Activated T-helper 1 cell treated with anti-CD3 and anti-CD28 coated beads, Interleukin-12 subunit alpha, Interleukin-12 subunit beta, Interleukin-2, Interleukin-4 antibody, amounts not matched to agents 30 ng/mL and 10 ng/mL and 1 ng/mL, durations not matched to agents 14 hours and 24 hours and 36 hours (primary cell): ENCODE data around the gene ACTL7A. TPM values are rescaled to one million over a fixed set of nuclear protein-coding genes. Genes with fewer than 3 reads are reported as not detected.

ENCODE experiments used
- DNase-seq: peaks from one replicate; pipeline ENCODE4 v3.0.0; 2021; ENCODE audit warnings: low spot score
- H3K27ac Mint-ChIP-seq: one replicate; pipeline ENCODE4 v1.8.0; 2021; ENCODE audit warnings: mild to moderate bottlenecking, mixed read lengths
- H3K27me3 Mint-ChIP-seq: one replicate; pipeline ENCODE4 v1.8.0; 2022; ENCODE audit warnings: mild to moderate bottlenecking, moderate library complexity, mixed read lengths; ENCODE audit not compliant: insufficient read depth
- H3K36me3 Mint-ChIP-seq: one replicate; pipeline ENCODE4 v1.8.0; 2021; ENCODE audit warnings: low read depth, mixed read lengths
- H3K4me1 Mint-ChIP-seq: one replicate; pipeline ENCODE4 v1.8.0; 2021; ENCODE audit warnings: low read depth, mixed read lengths
- H3K4me3 Mint-ChIP-seq: one replicate; pipeline ENCODE4 v1.8.0; 2021; ENCODE audit warnings: mild to moderate bottlenecking, moderate library complexity, mixed read lengths
- H3K9me3 Mint-ChIP-seq: one replicate; pipeline ENCODE4 v1.8.0; 2021; ENCODE audit warnings: mixed read lengths
- intact Hi-C: fragments of 100-400 bp; cut with micrococcal nuclease; formaldehyde crosslinking; loops from one replicate; pipeline ENCODE4 v1.15.1; 2024
- total RNA-seq: library from RNA; stranded (reverse); gene quantifications from 2 replicates; pipeline ENCODE4 v1.2.3, GENCODE V29; 2022

Gene ACTL7A
- total RNA-seq, 1 donor from 2014 or later, result not detected

GRCh38 chr9:108867116-108867515 is 5.0 kb downstream of the ACTL7A start:
- no peaks in the 10 kb centered on the region for H3K4me1 Mint-ChIP-seq
- intact Hi-C loops, result no loop called here
- no peak for DNase-seq
- peaks cover 34% of the 10 kb centered on the region for H3K36me3 Mint-ChIP-seq
- no peaks in the 10 kb centered on the region for H3K27me3 Mint-ChIP-seq
- H3K4me3 Mint-ChIP-seq, result no peak overlapping the region
- H3K27ac Mint-ChIP-seq, result no peak overlapping the region
- H3K9me3 Mint-ChIP-seq, result peaks cover 5% of the 10 kb centered on the region

DNA sequence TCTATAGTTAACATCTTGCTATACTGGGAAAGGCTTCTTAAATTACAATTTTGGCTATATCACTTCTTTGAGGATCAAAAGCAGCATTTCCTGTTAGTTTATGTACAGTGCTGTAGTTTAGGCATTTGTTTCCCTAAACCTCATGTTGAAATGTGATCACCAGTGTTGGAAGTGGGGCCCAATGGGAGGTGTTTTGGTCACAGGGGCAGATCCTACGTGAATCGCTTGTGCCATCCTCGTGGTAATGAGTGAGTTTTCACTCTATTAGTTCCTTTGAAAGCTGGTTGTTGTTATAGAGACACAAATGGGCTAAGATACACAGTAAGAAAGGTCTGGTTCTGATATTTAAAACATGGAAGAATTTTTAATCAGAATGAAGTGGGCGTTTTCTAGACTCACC is 5.8 kb downstream of the ACTL7A start:
- Mint-ChIP-seq H3K27ac (no peak overlapping the region), H3K36me3 (peaks cover 34% of the 10 kb centered on the region)
- intact Hi-C loops, result no loop called here

GRCh38 chr9:108869092-108869725 is 7.1 kb downstream of the ACTL7A start:
- intact Hi-C loops, result no loop called here
- H3K36me3 Mint-ChIP-seq, result peaks cover 37% of the 10 kb centered on the region
- no peak for DNase-seq
- peaks cover 5% of the 10 kb centered on the region for H3K9me3 Mint-ChIP-seq
- no peaks in the 10 kb centered on the region for H3K4me1 Mint-ChIP-seq
- H3K4me3 Mint-ChIP-seq, result no peak overlapping the region
- no peaks in the 10 kb centered on the region for H3K27me3 Mint-ChIP-seq
- H3K27ac Mint-ChIP-seq, result no peak overlapping the region

More for the DNA sequence above, 5.8 kb downstream of the ACTL7A start:
- Mint-ChIP-seq H3K4me1 (no peaks in the 10 kb centered on the region), H3K27me3 (no peaks in the 10 kb centered on the region), H3K9me3 (peaks cover 5% of the 10 kb centered on the region), H3K4me3 (no peak overlapping the region)
- DNase-seq, result no peak

- Mint-ChIP-seq H3K4me3 (no peak overlapping the region), H3K36me3 (peaks cover 56% of the 10 kb centered on the region), H3K27me3 (no peaks in the 10 kb centered on the region), H3K27ac (no peak overlapping the region), H3K9me3 (peaks cover 5% of the 10 kb centered on the region), H3K4me1 (peaks cover 6% of the 10 kb centered on the region)
- intact Hi-C loops, result no loop called here
- DNase-seq, result no peak
Observed at GRCh38 chr9:108874058-108874788, 12.2 kb downstream of the ACTL7A start.

GRCh38 chr9:108876425-108876824 is 14.4 kb downstream of the ACTL7A start:
- H3K4me1 Mint-ChIP-seq, result peaks cover 6% of the 10 kb centered on the region
- no peak overlapping the region for H3K27ac Mint-ChIP-seq

DNA sequence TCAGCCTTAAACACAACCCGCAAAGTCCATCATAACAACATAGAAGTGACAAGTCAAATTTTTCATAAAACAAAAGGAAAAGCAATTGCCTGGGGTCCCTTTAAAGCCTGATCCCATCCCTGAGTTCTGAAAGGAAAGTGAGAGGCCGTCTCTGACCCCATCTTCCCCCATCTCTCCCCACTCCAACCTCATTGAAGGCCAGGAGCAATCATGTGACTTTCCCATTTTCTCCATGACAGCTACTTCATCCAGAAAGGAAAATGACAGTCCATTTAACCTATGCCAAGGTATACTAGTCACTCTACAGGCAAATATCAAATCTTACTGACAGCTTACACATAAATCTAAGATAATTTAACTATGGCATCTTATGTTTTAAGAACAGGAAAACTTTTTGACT is 15.5 kb downstream of the ACTL7A start:
- Mint-ChIP-seq H3K9me3 (no peaks in the 10 kb centered on the region), H3K27ac (no peak overlapping the region), H3K4me1 (peaks cover 6% of the 10 kb centered on the region), H3K27me3 (no peaks in the 10 kb centered on the region), H3K36me3 (peaks cover 57% of the 10 kb centered on the region), H3K4me3 (no peak overlapping the region)
- intact Hi-C loops, result no loop called here
- no peak for DNase-seq

More at GRCh38 chr9:108876425-108876824, 14.4 kb downstream of the ACTL7A start:
- Mint-ChIP-seq H3K9me3 (peaks cover 5% of the 10 kb centered on the region), H3K4me3 (no peak overlapping the region), H3K36me3 (peaks cover 58% of the 10 kb centered on the region), H3K27me3 (no peaks in the 10 kb centered on the region)
- intact Hi-C loops, result no loop called here
- no peak for DNase-seq

- peaks cover 51% of the 10 kb centered on the region for H3K36me3 Mint-ChIP-seq
- H3K4me3 Mint-ChIP-seq, result no peak overlapping the region
- no peak overlapping the region for H3K27ac Mint-ChIP-seq
- H3K4me1 Mint-ChIP-seq, result peaks cover 8% of the 10 kb centered on the region
- H3K27me3 Mint-ChIP-seq, result no peaks in the 10 kb centered on the region
- intact Hi-C loops, result no loop called here
- H3K9me3 Mint-ChIP-seq, result no peaks in the 10 kb centered on the region
- DNase-seq, result no peak
Observed at GRCh38 chr9:108880738-108881316, 18.8 kb downstream of the ACTL7A start.

DNA sequence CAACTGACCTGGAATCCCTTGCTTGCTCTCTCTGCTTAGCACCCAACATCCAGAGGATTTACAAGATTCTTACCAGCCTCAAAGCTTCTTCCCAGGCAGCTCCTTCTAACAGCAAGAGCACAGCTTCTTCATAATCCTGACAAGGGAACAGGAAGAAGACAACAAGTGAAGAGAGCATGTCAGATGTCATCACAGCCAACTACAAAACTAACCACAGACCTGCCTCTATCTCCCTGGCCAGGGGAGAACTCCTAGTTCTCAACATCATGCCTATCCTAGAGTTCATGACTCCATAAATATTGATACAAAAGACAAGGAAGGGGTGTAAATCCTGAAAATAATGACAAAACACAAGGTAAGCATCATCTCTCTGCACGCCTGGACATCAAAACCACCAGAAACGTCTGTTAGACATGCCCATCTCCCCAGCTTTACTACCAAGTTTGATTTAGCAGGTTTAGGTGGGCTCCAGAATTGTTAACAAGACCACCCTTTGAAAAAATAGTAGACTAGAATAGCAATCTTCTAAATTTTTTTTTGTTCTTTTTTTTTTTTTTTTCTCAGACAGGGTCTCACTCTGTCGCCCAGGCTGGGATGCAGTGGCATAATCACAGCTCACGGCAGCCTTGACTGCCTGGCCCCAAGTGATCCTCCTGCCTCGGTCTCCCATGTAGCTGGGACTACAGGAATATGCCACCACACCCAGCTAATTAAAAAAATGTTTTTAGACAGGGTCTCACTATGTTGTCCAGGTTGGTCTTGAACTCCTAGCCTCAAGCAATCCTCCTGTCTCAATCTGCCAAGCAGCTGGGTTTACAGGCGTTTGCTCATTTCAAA is 20.2 kb downstream of the ACTL7A start:
- no peak for DNase-seq
- Mint-ChIP-seq H3K9me3 (no peaks in the 10 kb centered on the region), H3K36me3 (peaks cover 49% of the 10 kb centered on the region), H3K27ac (no peak overlapping the region), H3K4me1 (peaks cover 16% of the 10 kb centered on the region), H3K27me3 (no peaks in the 10 kb centered on the region), H3K4me3 (no peak overlapping the region)
- intact Hi-C loops, result no loop called here

DNA sequence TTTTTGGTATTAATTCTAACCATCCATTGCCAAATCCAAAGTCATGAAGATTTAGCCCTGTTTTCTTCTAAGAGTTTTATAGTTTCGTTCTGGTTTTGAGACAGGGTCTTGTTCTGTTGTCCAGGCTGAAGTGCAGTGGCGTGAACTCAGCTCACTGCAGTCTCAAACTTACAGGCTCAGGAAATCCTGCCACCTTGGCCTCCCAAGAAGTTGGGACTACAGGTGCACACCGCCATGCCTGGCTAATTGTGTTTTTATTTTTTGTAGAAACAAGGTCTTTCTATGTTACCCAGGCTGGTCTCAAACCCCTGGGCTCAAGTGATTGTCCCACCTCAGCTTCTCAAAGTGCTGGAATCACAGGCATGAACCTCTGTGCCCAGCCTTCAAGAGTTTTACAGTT is 21.0 kb downstream of the ACTL7A start:
- H3K4me3 Mint-ChIP-seq, result no peak overlapping the region
- DNase-seq, result no peak
- peaks cover 44% of the 10 kb centered on the region for H3K36me3 Mint-ChIP-seq
- no peaks in the 10 kb centered on the region for H3K9me3 Mint-ChIP-seq
- H3K4me1 Mint-ChIP-seq, result peaks cover 16% of the 10 kb centered on the region
- intact Hi-C loops, result no loop called here
- no peaks in the 10 kb centered on the region for H3K27me3 Mint-ChIP-seq
- no peak overlapping the region for H3K27ac Mint-ChIP-seq

DNA sequence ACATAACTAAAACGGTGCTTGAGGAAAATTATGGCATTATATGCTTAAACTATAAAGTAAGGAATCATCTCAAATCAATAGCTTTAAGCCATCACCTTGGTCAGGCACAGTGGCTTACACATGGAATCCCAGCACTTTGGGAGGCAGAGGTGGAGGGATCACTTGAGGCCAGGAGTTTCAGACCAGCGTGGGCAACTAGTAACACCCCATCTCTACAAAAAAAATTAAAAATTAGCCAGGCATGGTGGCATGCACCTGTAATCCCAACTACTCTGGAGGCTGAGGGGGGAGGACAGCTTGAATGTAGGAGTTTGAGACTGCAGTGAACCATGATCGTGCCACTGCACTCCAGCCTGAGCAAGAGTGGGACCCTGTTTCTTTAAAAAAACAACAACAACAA is 22.6 kb downstream of the ACTL7A start:
- Mint-ChIP-seq H3K4me3 (no peak overlapping the region), H3K4me1 (peaks cover 16% of the 10 kb centered on the region), H3K36me3 (peaks cover 40% of the 10 kb centered on the region), H3K27me3 (no peaks in the 10 kb centered on the region), H3K9me3 (no peaks in the 10 kb centered on the region), H3K27ac (no peak overlapping the region)
- intact Hi-C loops, result loop anchor here (5.0 kb wide), 4 partner anchors 128 to 528 kb away; partner anchors contain the start of genes CTNNAL1 and TMEM245
- no peak for DNase-seq

DNA sequence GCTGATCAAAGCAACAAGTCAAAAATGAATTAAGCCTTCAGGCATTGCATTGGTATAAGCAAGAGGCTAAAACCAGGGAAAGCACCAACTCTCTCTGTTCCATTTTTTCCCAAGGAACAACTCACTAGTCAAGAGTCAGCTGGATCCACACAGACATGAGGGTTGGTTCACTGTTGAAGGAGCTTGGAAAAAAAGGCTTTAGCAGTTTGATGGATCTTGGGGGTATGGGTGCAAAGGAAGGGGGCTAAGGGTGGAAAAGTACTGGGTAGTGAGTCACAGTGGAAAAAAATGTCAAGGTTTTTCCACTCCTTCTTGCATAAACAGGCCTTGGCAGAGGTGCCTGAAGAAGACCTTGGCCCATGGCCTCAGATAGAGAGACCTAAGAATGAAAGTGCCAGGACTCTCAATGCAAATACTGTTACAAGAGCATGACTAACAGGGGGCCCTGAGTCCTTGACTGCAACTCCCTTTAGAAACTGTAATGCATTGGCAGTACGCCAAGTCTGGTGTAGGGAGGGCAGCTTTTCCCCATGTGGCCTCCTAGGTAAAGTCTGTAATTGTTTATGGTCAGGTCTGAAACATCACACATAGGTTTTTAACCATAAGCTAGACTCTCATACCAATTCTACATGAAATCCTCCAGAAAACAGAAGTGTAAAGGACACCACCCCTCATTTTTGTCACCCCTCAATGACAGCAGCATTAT is 23.7 kb downstream of the ACTL7A start:
- H3K9me3 Mint-ChIP-seq, result no peaks in the 10 kb centered on the region
- H3K4me3 Mint-ChIP-seq, result peak overlapping the region; percentile 8
- DNase-seq, result no peak
- no peaks in the 10 kb centered on the region for H3K27me3 Mint-ChIP-seq
- peaks cover 41% of the 10 kb centered on the region for H3K36me3 Mint-ChIP-seq
- intact Hi-C loops, result loop anchor here (2.0 to 5.0 kb wide), 5 partner anchors 49 to 527 kb away; partner anchors contain the start of genes ABITRAM, CTNNAL1, ELP1 and TMEM245
- H3K27ac Mint-ChIP-seq, result peak overlapping the region; percentile 80
- H3K4me1 Mint-ChIP-seq, result peaks cover 16% of the 10 kb centered on the region
